ENCODE results near the gene SOD3. TPM values are rescaled to one million over a fixed set of nuclear protein-coding genes. Genes with fewer than 3 reads are reported as not detected.

The SOD3 gene
- total RNA-seq, 1 donor from 2014 or later, result not detected

GRCh38 chr4:24840826-24841543 lies 45.6 kb downstream of the SOD3 start:
- no peak for DNase-seq (ENCODE audit: low read depth in 2 of 2)

GRCh38 chr4:24842356-24842755 lies 47.0 kb downstream of the SOD3 start:
- peak in 1 of 2 donors; percentile 10 for DNase-seq (ENCODE audit: low read depth in 2 of 2)

GRCh38 chr4:24843096-24843495 lies 47.7 kb downstream of the SOD3 start:
- peak; percentile 88 to 99 for DNase-seq (ENCODE audit: low read depth in 2 of 2)

GRCh38 chr4:24845132-24845531 lies 49.8 kb downstream of the SOD3 start:
- DNase-seq (ENCODE audit: low read depth in 2 of 2), result no peak

GRCh38 chr4:24845902-24846301 lies 50.5 kb downstream of the SOD3 start:
- DNase-seq (ENCODE audit: low read depth in 2 of 2), result no peak

GRCh38 chr4:24846716-24847115 lies 51.3 kb downstream of the SOD3 start:
- no peak for DNase-seq (ENCODE audit: low read depth in 2 of 2)

GRCh38 chr4:24849351-24849750 lies 54.0 kb downstream of the SOD3 start:
- no peak for DNase-seq (ENCODE audit: low read depth in 2 of 2)

GRCh38 chr4:24849756-24850155 lies 54.4 kb downstream of the SOD3 start:
- no peak for DNase-seq (ENCODE audit: low read depth in 2 of 2)

Other genes starting within 250 kb of the SOD3 start
- 108 and 120 TPM in 2 replicates for gene DHX15, start 211.0 kb upstream of the SOD3 start, total RNA-seq
- gene CCDC149, start 117.5 kb downstream of the SOD3 start, total RNA-seq, result 7.4 and 15.8 TPM in 2 replicates
- under 0.01 TPM in 1 of 2 replicates, not detected in the other for gene LGI2, start 235.4 kb downstream of the SOD3 start, total RNA-seq